Activated CD8-positive, alpha-beta memory T cell treated with anti-CD3 and anti-CD28 coated beads, Interleukin-2, amount 50 U/mL, for 1 hour (primary cell): ENCODE data around the gene WNT5A.

Experiments
- DNase-seq: peaks from one replicate; pipeline ENCODE4 v3.0.0-alpha.2; 2020; ENCODE audit errors: extremely low read depth

WNT5A gene

DNA sequence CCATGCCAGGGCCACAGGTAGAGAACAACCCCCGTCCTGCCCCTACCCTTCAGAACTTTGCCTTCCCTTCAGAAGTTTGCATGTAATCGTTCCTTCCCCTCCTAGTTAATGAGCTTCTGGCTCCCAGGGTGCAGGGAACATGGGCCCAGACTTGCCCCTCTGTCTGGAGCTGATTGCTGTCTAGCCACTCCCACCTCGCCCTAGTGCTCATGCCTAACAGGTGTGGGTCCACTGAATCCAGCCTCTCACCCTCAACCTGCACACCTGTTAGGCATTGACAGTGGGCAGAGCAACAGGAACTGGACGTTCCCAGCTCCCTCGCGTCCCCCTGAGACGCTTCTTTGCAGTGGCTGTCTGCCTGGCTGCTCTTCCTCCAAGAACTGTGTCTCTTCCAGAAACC lies 40.3 kb downstream of the WNT5A start:
- no peak for DNase-seq

DNA sequence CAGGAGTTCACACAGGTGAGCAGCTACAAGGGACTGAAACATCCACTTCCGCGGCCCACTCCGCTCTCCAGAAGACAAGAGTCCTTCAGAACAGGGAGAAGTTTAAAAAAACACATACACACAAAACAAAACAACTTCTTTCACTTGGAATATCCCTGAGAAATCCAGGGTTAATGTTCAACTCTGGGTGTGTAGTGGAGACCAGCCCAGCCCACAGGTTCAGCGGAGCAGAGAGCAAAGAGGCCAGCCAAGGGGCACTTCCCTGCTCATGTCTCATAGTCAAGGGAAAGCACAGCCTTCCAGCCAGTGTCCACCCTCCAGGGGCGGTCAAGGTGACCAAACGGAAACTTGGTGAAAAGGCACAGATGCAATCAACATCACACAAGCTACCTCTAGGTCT lies 41.6 kb downstream of the WNT5A start:
- DNase-seq: no peak

DNA sequence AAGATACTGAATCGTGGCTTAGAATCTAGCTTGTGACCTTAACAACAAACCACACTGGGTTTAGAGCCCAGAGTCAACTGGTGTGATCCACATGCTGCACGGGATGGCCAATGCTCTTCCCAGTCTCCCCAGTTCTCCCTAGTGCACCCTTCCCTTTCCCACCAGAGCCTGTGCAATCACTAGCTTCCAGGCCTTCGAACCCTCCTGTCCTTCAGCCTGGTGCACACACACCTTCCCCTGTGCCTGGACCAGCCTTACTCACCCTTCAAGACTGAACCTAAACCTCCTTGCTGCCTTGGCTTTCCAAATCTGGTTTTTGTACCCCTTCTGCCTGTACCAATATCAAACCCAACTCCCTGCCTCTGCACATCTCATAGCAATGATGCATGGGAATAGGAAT lies 43.8 kb downstream of the WNT5A start:
- DNase-seq: no peak

DNA sequence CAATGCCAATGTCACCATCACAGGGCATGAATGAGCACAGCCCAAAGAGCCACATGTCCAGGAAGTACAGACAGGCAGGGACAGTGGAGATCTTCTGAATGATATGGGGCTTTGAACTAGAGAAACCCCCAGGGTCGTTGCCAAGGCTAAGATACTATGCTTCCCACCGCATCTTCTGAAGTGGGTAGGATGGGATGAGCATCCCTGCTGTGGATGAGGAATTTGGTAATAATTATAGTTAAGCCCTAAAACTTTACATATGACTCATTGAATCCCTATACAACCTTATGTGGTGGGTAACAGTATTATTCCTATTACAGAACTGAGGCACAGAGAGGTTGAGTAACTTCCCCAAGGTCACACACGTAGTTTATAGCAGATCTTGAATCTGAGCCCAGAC lies 44.2 kb downstream of the WNT5A start:
- no peak for DNase-seq

DNA sequence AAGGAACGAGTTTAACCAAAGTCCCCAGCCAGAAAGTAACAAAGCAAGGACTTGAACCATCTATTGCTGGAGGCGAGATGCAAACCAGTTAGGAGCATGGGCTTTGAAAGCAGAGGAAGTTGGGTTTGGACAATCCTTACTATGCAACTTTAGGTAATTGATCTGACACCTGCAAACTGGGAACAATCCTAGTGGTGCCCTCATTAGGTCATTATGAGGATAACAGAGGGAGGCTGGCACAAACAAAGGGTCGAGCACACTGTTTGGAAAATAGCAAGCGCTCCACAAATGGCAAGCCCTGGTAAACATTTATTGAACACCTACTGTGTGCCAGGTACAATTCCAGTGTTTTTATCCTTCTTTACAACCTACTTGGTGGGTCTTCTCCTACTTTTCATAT lies 45.6 kb downstream of the WNT5A start:
- no peak for DNase-seq

DNA sequence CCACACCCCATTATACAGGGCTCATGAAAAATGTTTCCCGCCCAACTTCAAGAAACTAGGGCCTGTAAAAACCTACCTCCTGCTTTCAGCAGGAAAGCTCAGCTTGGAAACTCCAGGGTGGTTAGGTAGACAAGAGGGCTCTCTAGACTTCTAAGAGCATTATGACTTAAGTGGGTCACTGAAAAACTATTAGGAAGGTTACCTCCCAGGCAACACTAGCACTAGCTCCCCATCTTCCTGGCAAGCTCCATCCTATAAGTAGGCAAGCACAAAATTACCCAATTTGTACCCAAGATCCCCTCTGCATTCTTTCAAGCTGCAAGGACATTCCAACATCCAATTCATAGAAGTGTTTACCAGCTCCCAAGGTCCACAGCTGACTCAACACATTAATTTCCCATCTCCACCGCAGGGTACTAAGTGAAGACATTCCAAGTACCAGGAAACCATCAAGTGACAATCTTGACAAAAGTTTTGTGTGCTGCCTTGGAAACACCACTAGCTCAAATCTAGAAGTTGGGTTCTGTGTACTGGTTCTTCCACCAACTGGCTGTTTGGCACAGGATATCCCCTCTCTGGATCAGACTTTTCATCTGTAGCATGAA lies 46.9 kb downstream of the WNT5A start:
- no peak for DNase-seq

DNA sequence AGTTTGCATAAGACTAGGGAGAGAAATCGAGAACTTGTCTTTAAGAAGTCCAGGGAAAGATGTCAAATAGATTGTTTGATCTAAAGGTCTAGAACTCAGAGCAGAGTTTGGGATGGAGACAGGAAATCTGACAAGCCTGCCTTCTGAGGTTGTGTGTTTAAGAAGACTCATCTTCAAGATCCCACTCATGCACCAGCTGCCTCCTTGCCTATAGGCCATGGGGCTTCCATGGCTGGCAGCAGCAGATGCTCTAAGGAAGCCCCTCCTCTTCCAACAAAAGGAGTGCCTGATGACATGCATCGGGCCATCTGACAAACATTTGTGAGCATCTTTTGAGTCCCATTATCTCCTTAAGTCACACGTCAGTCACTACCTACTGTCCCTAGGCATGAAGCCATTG lies 47.4 kb downstream of the WNT5A start:
- no peak for DNase-seq

DNA sequence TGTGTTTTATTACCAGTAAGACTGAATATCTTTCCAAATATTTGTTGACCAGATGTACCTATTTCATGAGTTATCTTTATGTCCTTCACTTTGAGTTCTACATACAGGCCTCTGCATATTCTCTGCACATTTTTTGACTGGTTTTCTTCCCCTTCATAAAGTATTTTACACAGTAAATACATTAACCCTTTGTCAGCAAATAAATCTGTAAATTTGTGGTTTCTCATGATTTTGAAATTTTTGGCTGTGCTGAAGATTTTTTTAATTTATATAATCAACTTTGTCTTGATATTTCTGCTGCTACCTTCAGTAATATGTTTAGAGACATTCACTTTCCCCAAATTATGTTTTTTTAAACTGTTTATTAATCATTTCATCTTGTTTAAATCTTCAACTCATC lies 50.5 kb downstream of the WNT5A start:
- no peak for DNase-seq

DNA sequence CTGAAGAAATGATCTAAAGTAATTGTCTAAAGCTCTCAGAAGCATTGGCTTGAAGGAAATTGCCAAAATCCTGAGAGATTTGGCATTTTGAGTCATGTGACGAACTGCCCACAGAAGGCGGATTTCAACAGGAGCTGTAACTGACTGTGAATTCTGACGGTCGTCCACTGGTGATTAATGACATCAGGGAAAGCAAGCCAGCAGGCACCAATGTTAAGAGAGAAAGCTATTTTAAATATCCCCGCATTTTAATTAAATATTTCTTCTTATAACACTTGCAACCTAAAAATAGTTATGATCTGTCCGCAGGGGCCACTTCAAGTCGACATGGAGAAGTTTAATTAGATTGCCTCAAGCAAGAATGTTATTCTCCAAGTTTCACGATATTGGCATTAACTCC lies 51.6 kb downstream of the WNT5A start:
- DNase-seq: no peak

DNA sequence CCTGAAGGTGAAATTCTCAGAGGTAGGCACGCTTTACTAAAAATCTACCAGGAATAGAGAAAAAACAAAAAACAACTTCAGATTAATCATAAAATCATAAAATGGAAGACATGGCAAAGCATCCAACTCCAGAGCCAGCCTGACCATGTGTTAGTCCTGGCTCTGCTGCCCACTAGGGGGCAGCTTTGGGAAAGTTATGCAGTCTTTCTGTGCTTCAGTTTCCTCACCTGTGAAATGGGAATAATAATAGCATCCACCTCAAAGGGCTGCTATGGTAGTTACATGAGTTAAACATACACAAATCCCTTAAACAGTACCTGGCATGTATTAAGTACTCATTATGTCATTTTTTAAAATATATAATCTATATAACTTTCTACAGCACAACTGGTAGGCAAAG lies 52.3 kb downstream of the WNT5A start:
- no peak for DNase-seq

DNA sequence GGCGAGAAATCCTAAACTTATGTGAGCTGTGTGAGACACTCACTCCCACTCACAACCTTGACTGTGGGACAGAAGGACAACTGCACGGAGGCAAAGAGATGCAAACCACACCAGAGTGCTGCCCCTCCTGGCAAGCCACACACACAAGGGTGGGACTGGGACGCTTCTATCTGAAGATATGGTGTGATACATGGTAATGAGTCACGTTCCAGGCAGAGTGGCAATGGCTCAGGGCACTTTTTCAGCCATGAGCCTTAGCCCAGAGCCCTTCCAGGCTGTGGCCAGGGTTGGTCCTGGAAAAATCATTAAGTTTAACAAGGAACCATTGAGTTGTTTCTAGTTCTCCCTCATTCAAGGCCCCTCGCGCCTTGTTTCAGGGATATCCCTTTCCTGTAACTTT lies 56.1 kb downstream of the WNT5A start:
- DNase-seq: no peak

DNA sequence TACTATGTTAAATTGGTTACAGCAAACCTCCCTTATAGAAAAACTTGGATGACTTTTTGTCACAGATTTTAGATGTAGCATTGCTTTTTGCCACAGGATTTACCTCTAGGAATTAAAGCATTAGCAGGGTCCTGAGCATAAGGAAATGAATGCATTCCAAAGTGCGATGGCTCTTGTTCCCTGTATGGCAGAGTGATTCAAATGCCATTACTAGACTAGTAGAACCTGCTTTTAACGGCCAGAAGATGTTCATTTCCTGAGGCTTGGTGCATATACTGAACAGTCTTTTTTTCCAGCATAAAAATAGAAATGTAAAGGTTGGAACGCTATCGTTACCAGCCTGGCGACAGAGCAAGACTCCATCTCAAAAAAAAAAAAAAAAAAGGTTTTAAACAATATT lies 59.4 kb downstream of the WNT5A start:
- DNase-seq: no peak

DNA sequence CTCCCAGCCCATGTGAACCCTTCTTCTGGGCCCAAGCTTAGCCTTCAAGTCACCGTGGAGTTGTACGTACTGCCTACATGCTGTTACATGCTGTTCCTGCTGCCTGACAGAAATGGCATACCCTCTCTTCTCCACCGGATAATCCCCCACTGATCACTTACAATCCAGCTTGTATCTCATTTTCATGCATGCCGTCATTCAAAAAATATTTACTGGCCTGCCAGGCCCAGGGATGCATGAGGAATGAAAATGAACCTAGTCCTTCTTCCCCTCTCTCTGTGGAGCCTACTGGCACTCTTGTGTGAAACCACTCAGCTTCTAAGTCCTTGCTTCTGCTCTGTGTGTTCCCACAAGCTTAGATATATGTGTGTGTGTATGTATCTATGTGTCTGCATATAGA lies 60.6 kb downstream of the WNT5A start:
- no peak for DNase-seq

DNA sequence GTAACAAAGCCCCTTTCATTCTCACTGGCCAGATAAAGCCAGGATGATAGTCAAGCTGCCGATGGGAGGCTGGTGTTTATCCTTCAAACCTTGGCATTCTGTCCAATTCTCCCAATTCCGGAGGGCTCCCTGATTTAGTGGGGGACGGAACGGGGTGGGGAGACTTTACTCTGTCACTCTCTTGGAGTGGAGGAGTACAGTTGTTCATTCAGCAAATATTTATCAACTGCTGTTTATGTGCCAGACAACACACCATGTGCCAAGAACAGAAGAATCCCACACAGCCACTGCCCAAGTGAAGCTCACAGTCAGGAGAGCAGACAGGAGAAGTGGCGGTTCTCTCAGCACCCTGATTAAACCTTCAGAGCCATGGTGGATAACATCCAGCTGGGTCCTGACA lies 63.3 kb downstream of the WNT5A start:
- DNase-seq: no peak

DNA sequence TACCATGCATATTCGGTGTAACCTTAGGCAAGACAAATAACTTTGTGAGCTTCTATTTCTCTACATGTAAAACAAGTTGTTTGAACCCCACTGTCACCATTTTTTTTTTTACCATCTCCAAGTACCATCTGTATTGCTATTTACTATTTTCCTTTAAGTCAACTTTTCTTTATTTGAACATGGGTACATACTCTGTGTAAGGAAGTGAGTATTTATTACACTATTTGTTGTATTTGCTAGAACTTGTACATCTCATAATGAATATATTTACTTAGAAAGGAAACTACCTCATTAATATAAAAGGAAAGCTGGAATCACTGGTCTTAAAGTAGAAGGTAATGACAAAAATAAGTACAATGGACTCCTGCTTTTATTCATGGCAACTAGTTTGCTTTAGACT lies 69.9 kb downstream of the WNT5A start:
- DNase-seq: no peak

DNA sequence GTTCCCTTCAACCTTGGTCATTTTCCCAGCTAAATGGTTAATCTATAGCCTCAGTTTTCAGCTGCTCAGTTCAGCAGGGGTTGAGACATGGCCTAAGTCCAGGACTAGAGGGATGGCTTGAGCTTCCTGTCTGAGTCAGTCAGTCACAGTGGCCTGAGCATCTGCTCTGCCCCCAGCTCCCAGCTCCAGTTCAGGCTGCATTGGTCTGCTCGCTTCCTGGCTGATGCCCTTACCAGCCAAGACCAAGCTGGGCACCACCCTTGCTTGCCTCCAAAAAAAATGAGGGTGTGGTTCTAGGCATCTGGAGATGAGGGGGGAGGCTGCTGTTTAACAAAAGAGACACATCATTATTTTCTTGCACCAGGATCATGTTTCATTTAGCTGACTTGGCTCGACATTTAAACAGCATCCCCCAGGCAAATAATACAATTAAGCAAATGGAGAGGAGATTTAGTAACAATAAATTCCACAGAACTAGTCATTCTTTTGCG lies 70.7 kb downstream of the WNT5A start:
- DNase-seq: no peak
